Transverse colon (tissue), 4 donors: Measurements from ENCODE around the gene MTRF1.

ENCODE experiments used
- EP300 ChIP-seq: sonication (generic); formaldehyde crosslinking; IDR thresholded peaks from one replicate; pipeline ENCODE4 v1.6.1; 2017; ENCODE audit warnings: antibody characterized with exemption, low read depth
- POLR2A ChIP-seq: fragments of 450-650 bp; IDR thresholded peaks from one replicate; pipeline ENCODE4 v1.6.1; 2016; ENCODE audit warnings: antibody characterized with exemption, mild to moderate bottlenecking, moderate library complexity
- POLR2AphosphoS5 ChIP-seq, 3 donors: sonication (generic); formaldehyde crosslinking; IDR thresholded peaks; one replicate each; pipeline ENCODE4 v1.6.1; 2016; ENCODE audit warnings: antibody characterized with exemption in 3 of 3
- TF ChIP-seq, protein P1 (sequence below), 5 experiments: fragments of 200-600 bp in 3 of 5; fragments of 450-650 bp in 2 of 5; sonication (generic) in 3 of 5; IDR thresholded peaks; 1 replicate in 2 of 5; 2 replicates in 3 of 5; pipeline ENCODE4 v1.5.1; 2016 to 2017; ENCODE audit warnings: antibody characterized with exemption in 5 of 5, inconsistent platforms in 3 of 5, mild to moderate bottlenecking in 2 of 5, moderate library complexity in 1 of 5

- TF ChIP-seq POLR2A (no peak), POLR2AphosphoS5 (IDR thresholded peaks at IDR 0.05) (no peak), EP300 (no peak)
- TF ChIP-seq, protein P1, sequence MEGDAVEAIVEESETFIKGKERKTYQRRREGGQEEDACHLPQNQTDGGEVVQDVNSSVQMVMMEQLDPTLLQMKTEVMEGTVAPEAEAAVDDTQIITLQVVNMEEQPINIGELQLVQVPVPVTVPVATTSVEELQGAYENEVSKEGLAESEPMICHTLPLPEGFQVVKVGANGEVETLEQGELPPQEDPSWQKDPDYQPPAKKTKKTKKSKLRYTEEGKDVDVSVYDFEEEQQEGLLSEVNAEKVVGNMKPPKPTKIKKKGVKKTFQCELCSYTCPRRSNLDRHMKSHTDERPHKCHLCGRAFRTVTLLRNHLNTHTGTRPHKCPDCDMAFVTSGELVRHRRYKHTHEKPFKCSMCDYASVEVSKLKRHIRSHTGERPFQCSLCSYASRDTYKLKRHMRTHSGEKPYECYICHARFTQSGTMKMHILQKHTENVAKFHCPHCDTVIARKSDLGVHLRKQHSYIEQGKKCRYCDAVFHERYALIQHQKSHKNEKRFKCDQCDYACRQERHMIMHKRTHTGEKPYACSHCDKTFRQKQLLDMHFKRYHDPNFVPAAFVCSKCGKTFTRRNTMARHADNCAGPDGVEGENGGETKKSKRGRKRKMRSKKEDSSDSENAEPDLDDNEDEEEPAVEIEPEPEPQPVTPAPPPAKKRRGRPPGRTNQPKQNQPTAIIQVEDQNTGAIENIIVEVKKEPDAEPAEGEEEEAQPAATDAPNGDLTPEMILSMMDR (IDR thresholded peaks at IDR 0.05) = no peak
Measured at GRCh38 chr13:41216160-41216559, 47.2 kb downstream of the MTRF1 start.
